Small intestine (tissue), 7 donors: Measurements from ENCODE around the gene CLASRP. TPM values are rescaled to one million over a fixed set of nuclear protein-coding genes. Genes with fewer than 3 reads are reported as not detected.

ENCODE experiments used
- DNase-seq, 2 donors: peaks; one replicate each; pipeline versions ENCODE4 v3.0.0 to v3.0.0-alpha.2; 2013
- FAIRE-seq: peaks from 2 replicates; lab custom pipeline; 2012; peaks lifted over from hg19 to GRCh38; lab: Jason Lieb, UNC
- H3K27ac ChIP-seq, 3 donors: one replicate each; pipeline ENCODE4 v1.5.1; 2013; ENCODE audit warnings: low read length in 2 of 3, mild to moderate bottlenecking in 2 of 3, control low read depth in 1 of 3, inconsistent platforms in 1 of 3, low read depth in 1 of 3, moderate library complexity in 1 of 3
- H3K27me3 ChIP-seq, 3 donors: one replicate each; pipeline ENCODE4 v1.6.1; 2013; ENCODE audit warnings: low read length in 3 of 3, inconsistent platforms in 1 of 3; ENCODE audit not compliant: control insufficient read depth in 3 of 3, insufficient read depth in 3 of 3
- H3K36me3 ChIP-seq, 3 donors: one replicate each; pipeline ENCODE4 v1.6.1; 2013; ENCODE audit warnings: low read length in 3 of 3, inconsistent platforms in 1 of 3, low read depth in 1 of 3, mild to moderate bottlenecking in 1 of 3, moderate library complexity in 1 of 3; ENCODE audit not compliant: control insufficient read depth in 3 of 3, insufficient read depth in 2 of 3
- H3K4me1 ChIP-seq, 3 donors: one replicate each; pipeline ENCODE4 v1.6.1; 2013; ENCODE audit warnings: low read length in 2 of 3, inconsistent platforms in 1 of 3, low read depth in 1 of 3, mild to moderate bottlenecking in 1 of 3, moderate library complexity in 1 of 3; ENCODE audit not compliant: control insufficient read depth in 3 of 3, insufficient read depth in 2 of 3
- H3K4me3 ChIP-seq, 3 donors: one replicate each; pipeline ENCODE4 v1.5.1; 2013; ENCODE audit warnings: low read length in 3 of 3, control low read depth in 1 of 3, inconsistent platforms in 1 of 3, low read depth in 1 of 3, mild to moderate bottlenecking in 1 of 3, moderate library complexity in 1 of 3
- H3K9me3 ChIP-seq, 2 donors: one replicate each; pipeline ENCODE4 v1.6.1; 2013; ENCODE audit warnings: low read depth in 1 of 2, low read length in 1 of 2; ENCODE audit not compliant: control insufficient read depth in 2 of 2, insufficient read depth in 1 of 2
- WGBS, 3 donors: extraction: QIAGEN DNeasy Blood & Tissue Kit; methylation state at CpG; one replicate each; pipeline ENCODE4 v1.1.7; 2013; 5-methylcytosine and 5-hydroxymethylcytosine counted together
- polyA plus RNA-seq, 4 donors: library from polyadenylated mRNA; stranded (reverse) in 3 of 4; unstranded in 1 of 4; fragments of 200-250 nt in 3 of 4; fragments of 120-200 nt in 1 of 4; gene quantifications; one replicate each; pipeline versions ENCODE4 v1.2.1 to v1.2.3, GENCODE V29; 2013
- donor health status: healthy with polysubstance abuse.
- donor health status: control.
- donor health status: control.
- donor health status: Bipolar disorder and iron deficiency.
- donor health status: healthy.

CLASRP gene
- polyA plus RNA-seq, 4 donors: 55.3 to 117 (median 80.4) TPM

DNA sequence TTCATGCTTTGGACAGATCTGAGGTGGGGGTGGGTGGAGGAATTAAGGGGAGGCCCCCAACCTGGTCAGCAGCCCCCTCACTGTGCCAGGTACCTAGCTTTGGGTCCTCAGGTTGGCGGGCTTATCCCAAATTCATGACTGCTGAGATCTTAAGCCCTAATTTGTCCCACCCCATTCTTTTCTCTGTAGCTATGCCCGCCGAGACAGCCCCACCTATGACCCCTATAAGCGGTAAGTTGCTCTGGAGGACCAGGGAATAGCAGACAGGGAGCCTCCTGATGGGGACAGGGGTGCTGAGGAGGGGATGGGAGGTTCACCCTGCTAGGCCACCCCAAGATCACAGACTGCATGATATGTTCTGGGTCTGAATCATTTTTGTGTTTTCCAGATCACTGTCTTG is 23.1 kb downstream of the CLASRP start:
- Histone ChIP-seq H3K36me3 (peaks cover 15 to 93% (median 44%) of the 10 kb centered on the region in 3 donors), H3K4me1 (no peaks in the 10 kb centered on the region), H3K27me3 (no peaks in the 10 kb centered on the region), H3K4me3 (no peak overlapping the region), H3K9me3 (no peaks in the 10 kb centered on the region), H3K27ac (no peak overlapping the region)
- no peak for FAIRE-seq
- 90 to 94% (median 92%) methylated on average over 4 of the region's 4 CpGs for WGBS, 3 donors
- no peak for DNase-seq

DNA sequence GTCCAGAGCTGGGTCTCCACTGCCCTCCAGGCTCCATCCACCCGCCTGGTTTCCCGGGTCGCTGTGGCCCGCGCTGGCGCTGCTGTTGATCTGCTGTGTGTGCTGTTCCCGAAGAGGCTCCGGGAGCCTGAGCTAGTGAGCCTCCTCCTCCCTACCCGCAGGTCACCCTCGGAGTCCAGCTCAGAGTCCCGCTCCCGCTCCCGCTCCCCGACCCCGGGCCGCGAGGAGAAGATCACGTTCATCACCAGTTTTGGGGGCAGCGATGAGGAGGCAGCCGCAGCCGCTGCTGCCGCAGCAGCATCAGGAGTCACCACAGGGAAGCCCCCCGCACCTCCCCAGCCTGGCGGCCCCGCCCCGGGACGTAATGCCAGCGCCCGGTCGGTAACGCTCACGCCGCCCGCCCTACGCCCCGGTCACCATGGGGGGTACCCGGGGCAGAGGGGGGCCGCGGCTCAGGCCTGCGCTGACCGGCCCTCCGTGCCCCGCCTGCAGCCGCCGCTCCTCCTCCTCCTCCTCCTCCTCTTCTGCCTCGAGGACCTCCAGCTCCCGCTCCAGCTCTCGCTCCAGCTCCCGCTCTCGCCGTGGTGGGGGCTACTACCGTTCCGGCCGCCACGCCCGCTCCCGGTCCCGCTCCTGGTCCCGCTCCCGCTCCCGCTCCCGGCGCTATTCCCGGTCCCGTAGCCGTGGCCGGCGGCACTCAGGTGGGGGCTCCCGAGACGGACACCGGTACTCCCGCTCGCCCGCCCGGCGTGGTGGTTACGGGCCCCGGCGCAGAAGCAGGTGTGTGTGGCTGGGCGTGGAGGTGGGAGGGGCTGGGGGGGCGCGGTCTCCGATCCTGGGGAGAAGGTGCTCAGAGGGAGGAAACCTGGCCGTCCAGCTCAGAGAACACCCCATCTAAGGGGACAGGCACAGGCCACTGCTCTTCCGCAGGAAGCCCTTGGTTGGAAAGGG is 25.3 kb downstream of the CLASRP start:
- 95 to 96% (median 96%) methylated on average over 68 to 85 of the region's 85 CpGs for WGBS, 3 donors
- H3K9me3 ChIP-seq: no peaks in the 10 kb centered on the region
- H3K36me3 ChIP-seq: peaks cover 18 to 93% (median 36%) of the 10 kb centered on the region in 3 donors
- H3K4me1 ChIP-seq: no peaks in the 10 kb centered on the region
- no peak overlapping the region for H3K4me3 ChIP-seq
- H3K27ac ChIP-seq: no peak overlapping the region
- no peak for DNase-seq
- H3K27me3 ChIP-seq: no peaks in the 10 kb centered on the region
- FAIRE-seq: no peak

DNA sequence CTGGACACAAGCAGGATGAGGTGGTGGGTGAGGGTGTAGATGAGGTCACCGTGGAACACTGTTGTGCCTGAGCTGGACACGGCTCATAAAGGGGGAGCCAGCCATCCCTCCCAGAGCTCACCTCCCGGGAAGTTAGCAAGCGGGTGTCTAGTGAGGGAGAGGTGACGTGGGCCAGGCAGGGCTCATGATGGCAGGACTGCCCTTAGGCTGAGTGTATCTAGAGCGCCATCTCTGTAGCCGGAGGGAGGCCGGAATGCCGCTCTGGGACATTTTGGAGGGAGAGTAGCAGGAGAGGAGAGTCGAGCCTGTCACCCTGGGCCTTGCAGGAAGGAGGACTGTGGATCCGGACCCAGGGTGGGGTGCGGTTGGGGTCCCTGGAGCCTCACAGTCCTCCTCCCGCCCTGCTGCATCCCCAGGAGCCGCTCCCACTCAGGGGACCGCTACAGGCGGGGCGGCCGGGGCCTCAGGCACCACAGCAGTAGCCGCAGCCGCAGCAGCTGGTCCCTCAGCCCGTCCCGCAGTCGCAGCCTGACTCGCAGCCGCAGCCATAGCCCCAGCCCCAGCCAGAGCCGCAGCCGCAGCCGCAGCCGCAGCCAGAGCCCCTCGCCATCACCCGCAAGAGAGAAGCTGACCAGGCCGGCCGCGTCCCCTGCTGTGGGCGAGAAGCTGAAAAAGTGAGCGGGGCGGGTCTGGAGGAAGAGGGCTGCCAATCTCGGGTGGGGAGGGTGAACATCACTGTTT is 28.2 kb downstream of the CLASRP start:
- peaks cover 24 to 93% (median 29%) of the 10 kb centered on the region in 3 donors for H3K36me3 ChIP-seq
- no peaks in the 10 kb centered on the region for H3K4me1 ChIP-seq
- H3K27me3 ChIP-seq: no peaks in the 10 kb centered on the region
- 92 to 95% (median 94%) methylated on average over 36 to 38 of the region's 38 CpGs for WGBS, 3 donors
- no peaks in the 10 kb centered on the region for H3K9me3 ChIP-seq
- DNase-seq (no peak), FAIRE-seq (no peak)
- H3K27ac ChIP-seq: no peak overlapping the region
- no peak overlapping the region for H3K4me3 ChIP-seq

DNA sequence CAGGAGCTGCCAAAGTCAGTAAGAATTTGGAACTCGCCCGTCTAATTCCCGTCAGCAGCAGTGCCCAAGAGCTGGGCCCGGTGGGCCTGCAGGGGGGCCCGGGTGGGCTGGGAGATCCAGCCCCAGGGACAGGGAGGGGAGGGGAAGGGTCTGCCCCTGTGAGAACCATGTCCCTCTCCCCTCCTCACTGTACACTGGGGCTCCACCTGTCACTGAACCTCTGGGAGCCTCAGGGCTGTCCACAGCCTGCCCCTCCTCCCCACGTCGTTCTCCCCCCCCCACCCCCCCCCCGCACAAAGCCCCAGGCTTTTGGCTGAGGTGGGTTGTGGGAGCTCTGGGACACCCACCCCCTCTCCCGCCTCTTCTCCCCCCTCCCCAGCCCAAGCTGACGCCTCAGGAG is 29.2 kb downstream of the CLASRP start:
- Histone ChIP-seq H3K4me1 (no peaks in the 10 kb centered on the region), H3K27ac (no peak overlapping the region), H3K27me3 (no peaks in the 10 kb centered on the region), H3K9me3 (no peaks in the 10 kb centered on the region), H3K4me3 (no peak overlapping the region), H3K36me3 (peaks cover 24 to 93% (median 26%) of the 10 kb centered on the region in 3 donors)
- DNase-seq (no peak), FAIRE-seq (no peak)
- 78 to 90% (median 85%) methylated on average over 7 to 9 of the region's 10 CpGs for WGBS, 3 donors

DNA sequence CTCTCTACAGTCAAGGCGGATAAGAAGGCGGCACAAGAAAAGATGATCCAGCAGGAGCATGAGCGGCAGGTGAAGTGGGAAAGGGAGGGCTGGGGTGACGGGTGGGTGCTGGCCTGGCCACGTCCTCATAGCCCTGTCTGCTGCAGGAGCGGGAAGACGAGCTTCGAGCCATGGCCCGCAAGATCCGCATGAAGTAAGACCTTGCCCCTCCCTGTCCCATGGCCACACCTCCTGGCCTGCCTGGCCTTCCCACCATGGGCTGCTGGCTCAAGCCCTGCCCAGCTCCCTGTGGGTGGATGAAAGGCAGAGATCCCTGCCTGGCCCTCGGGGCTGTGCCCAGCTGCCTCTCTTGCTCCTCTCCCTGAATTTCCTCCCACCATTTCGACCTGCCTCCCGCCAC is 30.2 kb downstream of the CLASRP start:
- 68 to 75% (median 74%) methylated on average over 13 of the region's 13 CpGs for WGBS, 3 donors
- no peaks in the 10 kb centered on the region for H3K27me3 ChIP-seq
- no peak overlapping the region for H3K4me3 ChIP-seq
- FAIRE-seq (no peak), DNase-seq (peak; percentile 32 to 52)
- no peak overlapping the region for H3K27ac ChIP-seq
- no peaks in the 10 kb centered on the region for H3K9me3 ChIP-seq
- no peaks in the 10 kb centered on the region for H3K4me1 ChIP-seq
- H3K36me3 ChIP-seq: peaks cover 20 to 90% (median 21%) of the 10 kb centered on the region in 3 donors

DNA sequence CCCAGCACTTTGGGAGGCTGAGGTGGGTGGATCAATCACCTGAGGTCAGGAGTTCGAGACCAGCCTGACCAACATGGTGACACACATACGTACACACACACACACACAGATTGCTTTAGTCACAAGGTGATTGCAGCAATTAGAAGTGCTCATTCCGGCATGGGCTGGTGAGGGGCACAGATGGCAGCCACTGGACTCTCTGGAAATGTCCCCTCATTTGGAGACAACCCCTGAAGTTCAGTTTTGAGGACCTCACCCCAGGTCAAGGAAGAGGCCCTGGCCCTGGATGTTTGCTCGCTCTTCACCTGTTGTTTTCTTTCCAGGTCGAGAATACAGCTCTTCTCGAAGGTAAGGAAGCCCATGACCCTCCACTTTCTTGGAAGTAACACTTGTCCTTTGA is 31.4 kb downstream of the CLASRP start:
- Histone ChIP-seq H3K4me1 (peaks cover 0 to 8% (median 6%) of the 10 kb centered on the region in 3 donors), H3K36me3 (peaks cover 15 to 85% (median 21%) of the 10 kb centered on the region in 3 donors)
- 73 to 80% (median 76%) methylated on average over 6 of the region's 6 CpGs for WGBS, 3 donors

DNA sequence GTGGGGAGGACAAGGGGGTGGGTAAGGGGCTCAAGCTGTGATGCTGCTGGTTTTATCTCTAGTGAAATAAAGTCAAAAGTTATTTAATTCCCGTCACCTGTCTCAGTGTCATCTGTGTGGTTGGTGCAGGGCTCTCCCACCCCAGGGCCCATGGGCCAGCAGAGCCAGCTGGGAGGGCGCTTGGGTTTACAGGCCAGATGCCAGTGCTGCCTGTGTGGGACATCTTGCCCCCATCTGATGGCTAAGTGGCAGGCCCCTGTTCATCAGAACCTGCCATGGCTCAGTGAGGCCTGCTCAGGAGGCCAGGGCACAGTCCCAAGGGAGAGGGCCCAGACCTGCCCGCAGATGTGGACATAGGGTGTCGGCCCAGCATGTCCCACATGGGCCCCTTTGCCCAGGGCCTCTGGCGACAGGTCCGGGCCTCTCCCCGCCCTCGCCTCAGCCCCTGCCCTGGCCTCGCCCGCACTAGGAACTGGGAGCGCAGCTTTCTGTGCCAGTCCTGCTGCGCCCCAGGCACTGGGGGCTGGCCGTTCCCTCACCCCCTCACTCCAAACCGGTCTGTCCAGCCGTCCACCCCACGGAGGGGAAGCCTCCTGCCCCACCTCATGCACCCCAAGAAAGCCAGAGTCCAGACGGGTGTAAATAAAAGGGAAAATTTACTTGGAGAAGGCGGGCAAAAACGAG is 32.2 kb downstream of the CLASRP start:
- no peak overlapping the region for H3K4me3 ChIP-seq
- no peak overlapping the region for H3K27ac ChIP-seq
- peaks cover 0 to 8% (median 6%) of the 10 kb centered on the region in 3 donors for H3K4me1 ChIP-seq
- no peaks in the 10 kb centered on the region for H3K27me3 ChIP-seq
- DNase-seq (no peak), FAIRE-seq (no peak)
- no peaks in the 10 kb centered on the region for H3K9me3 ChIP-seq
- H3K36me3 ChIP-seq: peaks cover 12 to 77% (median 21%) of the 10 kb centered on the region in 3 donors
- WGBS, 3 donors: 62 to 82% (median 81%) methylated on average over 15 to 19 of the region's 19 CpGs

More for the DNA sequence above, 31.4 kb downstream of the CLASRP start:
- H3K4me3 ChIP-seq: no peak overlapping the region
- no peak for FAIRE-seq
- no peaks in the 10 kb centered on the region for H3K27me3 ChIP-seq
- no peak for DNase-seq
- H3K27ac ChIP-seq: no peak overlapping the region
- H3K9me3 ChIP-seq: no peaks in the 10 kb centered on the region

DNA sequence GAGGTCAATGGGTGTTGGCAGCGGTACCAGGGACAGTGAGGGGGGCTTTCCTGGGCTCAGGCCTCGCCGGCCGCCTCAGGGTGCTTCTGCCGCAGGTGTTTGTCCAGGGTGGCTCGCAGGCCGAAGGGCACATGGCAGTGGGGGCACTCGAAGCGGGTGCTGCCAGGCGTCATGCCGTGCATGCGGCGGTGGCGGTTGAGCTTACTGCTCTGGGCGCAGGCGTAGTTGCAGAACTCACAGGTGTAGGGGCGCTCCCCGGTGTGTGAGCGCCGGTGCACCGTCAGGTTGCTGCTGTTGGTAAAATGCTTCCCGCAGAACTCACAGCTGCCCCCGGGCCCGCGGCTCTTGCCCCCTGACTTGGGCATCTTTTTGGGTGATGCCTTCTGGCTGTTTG is 32.7 kb downstream of the CLASRP start:
- Histone ChIP-seq H3K4me1 (peaks cover 0 to 10% (median 6%) of the 10 kb centered on the region in 3 donors), H3K27ac (no peak overlapping the region), H3K27me3 (no peaks in the 10 kb centered on the region), H3K4me3 (no peak overlapping the region), H3K9me3 (no peaks in the 10 kb centered on the region), H3K36me3 (peaks cover 12 to 74% (median 21%) of the 10 kb centered on the region in 3 donors)
- FAIRE-seq (no peak), DNase-seq (no peak)
- 91 to 92% (median 92%) methylated on average over 25 of the region's 25 CpGs for WGBS, 3 donors
